22Rv1 (cell line): ENCODE data around the gene GJC2.

Source experiments
- ZFX ChIP-seq: fragments of 450-650 bp; IDR thresholded peaks from 2 replicates; pipeline ENCODE4 v1.6.1; 2017; ENCODE audit warnings: antibody characterized with exemption, borderline replicate concordance
- TF ChIP-seq, protein P1 (sequence below): fragments of 450-650 bp; IDR thresholded peaks from 2 replicates; pipeline ENCODE4 v1.5.1; 2017; ENCODE audit warnings: mild to moderate bottlenecking

DNA sequence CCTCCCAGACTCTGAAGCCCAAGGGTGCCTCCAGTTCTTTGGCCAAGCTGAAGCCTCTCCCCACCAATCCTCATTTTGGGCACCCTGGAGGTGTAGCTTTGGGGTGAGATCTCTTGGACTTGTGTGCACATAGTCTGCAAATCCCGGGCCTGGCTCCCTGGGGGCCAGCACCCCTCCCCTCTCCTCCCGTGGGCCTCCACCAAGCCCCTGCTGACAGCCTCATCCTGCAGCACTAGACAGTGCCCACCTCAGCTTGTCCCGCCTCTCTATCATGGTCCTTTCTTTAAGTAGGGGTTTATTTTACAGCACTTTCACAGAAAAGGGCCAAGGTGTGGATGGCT is 3.2 kb downstream of the GJC2 start:
- TF ChIP-seq, protein P1, sequence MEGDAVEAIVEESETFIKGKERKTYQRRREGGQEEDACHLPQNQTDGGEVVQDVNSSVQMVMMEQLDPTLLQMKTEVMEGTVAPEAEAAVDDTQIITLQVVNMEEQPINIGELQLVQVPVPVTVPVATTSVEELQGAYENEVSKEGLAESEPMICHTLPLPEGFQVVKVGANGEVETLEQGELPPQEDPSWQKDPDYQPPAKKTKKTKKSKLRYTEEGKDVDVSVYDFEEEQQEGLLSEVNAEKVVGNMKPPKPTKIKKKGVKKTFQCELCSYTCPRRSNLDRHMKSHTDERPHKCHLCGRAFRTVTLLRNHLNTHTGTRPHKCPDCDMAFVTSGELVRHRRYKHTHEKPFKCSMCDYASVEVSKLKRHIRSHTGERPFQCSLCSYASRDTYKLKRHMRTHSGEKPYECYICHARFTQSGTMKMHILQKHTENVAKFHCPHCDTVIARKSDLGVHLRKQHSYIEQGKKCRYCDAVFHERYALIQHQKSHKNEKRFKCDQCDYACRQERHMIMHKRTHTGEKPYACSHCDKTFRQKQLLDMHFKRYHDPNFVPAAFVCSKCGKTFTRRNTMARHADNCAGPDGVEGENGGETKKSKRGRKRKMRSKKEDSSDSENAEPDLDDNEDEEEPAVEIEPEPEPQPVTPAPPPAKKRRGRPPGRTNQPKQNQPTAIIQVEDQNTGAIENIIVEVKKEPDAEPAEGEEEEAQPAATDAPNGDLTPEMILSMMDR: no peak
- TF ChIP-seq ZFX: no peak
